Stimulated activated CD4-positive, alpha-beta T cell treated with anti-CD3 and anti-CD28 coated beads, Interleukin-1b, Interleukin-23, amount 100 ng/mL, for 48 hours (primary cell): ENCODE data around the gene ABCC11.
"Not testable (repeated sequence)": the region's sequence is repeated elsewhere in the genome, so short reads cannot be mapped to it uniquely, and the experiment has no call there.

Source experiments
- DNase-seq: peaks from one replicate; pipeline ENCODE4 v3.0.0-alpha.2; 2020

ABCC11 gene

GRCh38 chr16:48194828-48195556 is 52.3 kb downstream of the ABCC11 start:
- no peak for DNase-seq

- no peak for DNase-seq
These were observed 53.5 kb downstream of the ABCC11 start for GRCh38 chr16:48193846-48194245.

GRCh38 chr16:48188449-48189102 is 58.8 kb downstream of the ABCC11 start:
- no peak for DNase-seq

GRCh38 chr16:48187779-48188178 is 59.6 kb downstream of the ABCC11 start:
- DNase-seq: no peak

- DNase-seq: no peak
These were observed 62.7 kb downstream of the ABCC11 start for GRCh38 chr16:48184681-48185080.

GRCh38 chr16:48182979-48183537 is 64.3 kb downstream of the ABCC11 start:
- DNase-seq: no peak

- DNase-seq: not testable (repeated sequence)
These were observed 65.4 kb downstream of the ABCC11 start for GRCh38 chr16:48181746-48182520.

GRCh38 chr16:48180868-48181480 is 66.4 kb downstream of the ABCC11 start:
- no peak for DNase-seq

- no peak for DNase-seq
These were observed 70.5 kb downstream of the ABCC11 start for GRCh38 chr16:48176635-48177408.

GRCh38 chr16:48173889-48174288 is 73.5 kb downstream of the ABCC11 start:
- no peak for DNase-seq

- DNase-seq: no peak
These were observed 74.7 kb downstream of the ABCC11 start for GRCh38 chr16:48172682-48173081.

- DNase-seq: no peak
These were observed 77.4 kb downstream of the ABCC11 start for GRCh38 chr16:48169896-48170295.

- no peak for DNase-seq
These were observed 79.3 kb downstream of the ABCC11 start for GRCh38 chr16:48168075-48168474.

GRCh38 chr16:48166617-48167016 is 80.7 kb downstream of the ABCC11 start:
- not testable (repeated sequence) for DNase-seq

- no peak for DNase-seq
These were observed 81.3 kb downstream of the ABCC11 start for GRCh38 chr16:48165961-48166578.

- DNase-seq: peak; percentile 59
These were observed 82.2 kb downstream of the ABCC11 start for GRCh38 chr16:48164907-48165715.

- no peak for DNase-seq
These were observed 84.4 kb downstream of the ABCC11 start for GRCh38 chr16:48162839-48163410.

GRCh38 chr16:48161906-48162305 is 85.4 kb downstream of the ABCC11 start:
- DNase-seq: no peak

GRCh38 chr16:48160575-48160974 is 86.8 kb downstream of the ABCC11 start:
- no peak for DNase-seq

GRCh38 chr16:48158296-48158695 is 89.0 kb downstream of the ABCC11 start:
- DNase-seq: peak; percentile 69
